ENCODE data around the gene ERC1.

DNA sequence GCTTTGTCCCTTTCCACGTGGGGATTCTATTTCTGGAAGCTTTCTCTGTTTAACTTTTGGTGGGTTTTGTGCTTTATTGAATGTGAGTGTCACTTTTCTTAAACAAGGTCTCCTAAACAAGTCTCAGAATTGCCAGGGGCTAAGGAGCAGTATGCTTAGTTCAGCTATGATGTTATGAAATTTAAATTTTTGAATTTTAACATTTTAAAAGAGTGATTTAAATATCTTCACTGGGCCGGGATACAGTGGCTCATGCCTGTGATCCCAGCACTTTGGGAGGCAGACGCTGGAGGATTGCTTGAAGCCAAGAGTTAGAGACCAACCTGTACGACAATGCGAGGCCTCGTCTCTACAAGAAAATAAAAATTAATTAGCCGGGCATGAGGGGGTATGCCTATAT is 276.2 kb downstream of the ERC1 start:
- TF ChIP-seq POLR2A (IDR thresholded peaks at IDR 0.05) (no peak), EP300 (IDR thresholded peaks at IDR 0.05; ENCODE audit: low read depth) (no peak), POLR2AphosphoS5 (IDR thresholded peaks at IDR 0.05) (no peak)
- TF ChIP-seq, protein P1, sequence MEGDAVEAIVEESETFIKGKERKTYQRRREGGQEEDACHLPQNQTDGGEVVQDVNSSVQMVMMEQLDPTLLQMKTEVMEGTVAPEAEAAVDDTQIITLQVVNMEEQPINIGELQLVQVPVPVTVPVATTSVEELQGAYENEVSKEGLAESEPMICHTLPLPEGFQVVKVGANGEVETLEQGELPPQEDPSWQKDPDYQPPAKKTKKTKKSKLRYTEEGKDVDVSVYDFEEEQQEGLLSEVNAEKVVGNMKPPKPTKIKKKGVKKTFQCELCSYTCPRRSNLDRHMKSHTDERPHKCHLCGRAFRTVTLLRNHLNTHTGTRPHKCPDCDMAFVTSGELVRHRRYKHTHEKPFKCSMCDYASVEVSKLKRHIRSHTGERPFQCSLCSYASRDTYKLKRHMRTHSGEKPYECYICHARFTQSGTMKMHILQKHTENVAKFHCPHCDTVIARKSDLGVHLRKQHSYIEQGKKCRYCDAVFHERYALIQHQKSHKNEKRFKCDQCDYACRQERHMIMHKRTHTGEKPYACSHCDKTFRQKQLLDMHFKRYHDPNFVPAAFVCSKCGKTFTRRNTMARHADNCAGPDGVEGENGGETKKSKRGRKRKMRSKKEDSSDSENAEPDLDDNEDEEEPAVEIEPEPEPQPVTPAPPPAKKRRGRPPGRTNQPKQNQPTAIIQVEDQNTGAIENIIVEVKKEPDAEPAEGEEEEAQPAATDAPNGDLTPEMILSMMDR (IDR thresholded peaks at IDR 0.05) = no peak
